Sigmoid colon (tissue), 3 donors: ENCODE measurements around the gene CLMP.

ENCODE experiments used
- CTCF ChIP-seq, 4 experiments: fragments of 450-650 bp in 3 of 4; fragments of 200-600 bp in 1 of 4; IDR thresholded peaks; one replicate each; pipeline ENCODE4 v1.5.1; 2016 to 2019; ENCODE audit warnings: antibody characterized with exemption in 4 of 4, mild to moderate bottlenecking in 3 of 4, moderate library complexity in 2 of 4
- POLR2A ChIP-seq, 2 donors: fragments of 450-650 bp; IDR thresholded peaks; one replicate each; pipeline ENCODE4 v1.6.1; 2016; ENCODE audit warnings: antibody characterized with exemption in 2 of 2, mild to moderate bottlenecking in 2 of 2, moderate library complexity in 2 of 2

- TF ChIP-seq POLR2A (IDR thresholded peaks at IDR 0.05) (no peak), CTCF (IDR thresholded peaks at IDR 0.05) (no peak)
These were observed 15.5 kb downstream of the CLMP start for GRCh38 chr11:123179586-123179985.
